ENCODE results near the gene ARHGEF38.

GRCh38 chr4:105719204-105719603 is 166.8 kb downstream of the ARHGEF38 start:
- no peak for TF ChIP-seq CTCF (conservative IDR thresholded peaks at IDR 0.05)
- no peak for TF ChIP-seq EZH2 (IDR thresholded peaks at IDR 0.05; ENCODE audit: low read depth)
